SH-SY5Y (cell line): ENCODE measurements around the gene SLC1A2.
A peak's percentile ranks its signal among the peaks of the same experiment; 100 is the strongest.

Source experiments
- GATA2 ChIP-seq: IDR thresholded peaks from 2 replicates; pipeline ENCODE4 v1.6.1; 2011; ENCODE audit warnings: mild to moderate bottlenecking, low read depth, low read length
- GATA3 ChIP-seq: IDR thresholded peaks from 2 replicates; pipeline ENCODE4 v1.6.1; 2011; ENCODE audit warnings: low read depth, mild to moderate bottlenecking, low read length, moderate library complexity

DNA sequence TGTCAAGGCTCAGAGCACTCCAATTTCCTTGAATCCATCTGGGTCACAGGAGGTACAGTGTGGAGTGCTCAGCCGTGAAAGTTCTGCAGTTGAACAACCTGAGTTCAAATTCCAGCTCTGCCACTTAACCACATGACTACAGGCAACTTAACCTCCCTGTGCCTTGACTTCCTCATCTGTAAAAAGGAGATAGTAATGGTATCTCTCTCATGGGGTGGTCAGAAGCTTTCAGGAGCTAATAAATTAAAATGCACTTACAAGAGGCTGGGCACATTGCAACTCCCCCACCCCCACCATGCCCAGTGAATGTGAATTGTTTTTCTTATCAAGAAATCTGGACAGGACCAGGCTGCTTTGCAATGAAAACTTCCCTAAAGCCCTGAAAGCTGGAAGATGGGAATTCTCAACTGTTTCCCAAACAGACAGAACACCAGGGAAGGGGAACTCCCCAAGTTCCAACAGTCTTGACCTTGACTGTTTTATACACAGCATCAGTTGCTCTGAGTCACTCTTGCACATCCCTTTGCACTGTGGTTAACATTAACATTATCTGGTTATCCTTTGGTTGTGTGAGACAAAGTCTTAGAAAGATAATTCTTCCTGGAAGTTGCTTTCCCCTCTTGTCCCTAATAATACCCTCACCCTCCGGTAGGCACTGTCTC is 137.0 kb downstream of the SLC1A2 start:
- no peak for TF ChIP-seq GATA3
- TF ChIP-seq GATA2: peak; percentile 58; the same call in 1 of the 2 replicates
